ENCODE data around the gene CASP10. TPM values are rescaled to one million over a fixed set of nuclear protein-coding genes. Genes with fewer than 3 reads are reported as not detected.

Gene CASP10
- polyA plus RNA-seq, 12 donors, result 4.7 to 9.4 (median 6.7) TPM; not detected in 1

Other genes with a start within 250 kb of the CASP10 start
- 10 to 100 TPM in 11 of 12 donors, not detected in 1; 13.5 to 31.7 (median 17.5) TPM for gene ORC2, start 219.5 kb upstream of the CASP10 start, polyA plus RNA-seq (ENCODE audit: insufficient read length in 12 of 12)
- gene HYCC2, start 111.5 kb upstream of the CASP10 start, polyA plus RNA-seq (ENCODE audit: insufficient read length in 12 of 12), result 10 to 100 TPM in 4 of 12 donors, 1 to 10 TPM in 7, not detected in 1; 6.8 to 12.3 (median 9.3) TPM
- gene NDUFB3, start 111.1 kb upstream of the CASP10 start, polyA plus RNA-seq (ENCODE audit: insufficient read length in 12 of 12), result 100 to 1,000 TPM in 5 of 12 donors, 10 to 100 TPM in 6, not detected in 1; 47.9 to 114 (median 99.3) TPM
- gene CFLAR, start 67.0 kb upstream of the CASP10 start, polyA plus RNA-seq (ENCODE audit: insufficient read length in 12 of 12), result 10 to 100 TPM in 11 of 12 donors, not detected in 1; 30.8 to 62.4 (median 40.3) TPM
- gene CASP8, start 77.4 kb downstream of the CASP10 start, polyA plus RNA-seq (ENCODE audit: insufficient read length in 12 of 12), result 10 to 100 TPM in 4 of 12 donors, 1 to 10 TPM in 7, not detected in 1; 4.8 to 23.5 (median 7.9) TPM
- 1 to 10 TPM in 9 of 12 donors, under 1 TPM in 1, not detected in 2; 0.80 to 3.8 (median 1.6) TPM for gene FLACC1, start 174.2 kb downstream of the CASP10 start, polyA plus RNA-seq (ENCODE audit: insufficient read length in 12 of 12)

Measured in muscle of arm (tissue), 12 donors.